IMR-90 (cell line): Measurements from ENCODE around the gene RPTOR. TPM values are rescaled to one million over a fixed set of nuclear protein-coding genes. Genes with fewer than 3 reads are reported as not detected.

ENCODE experiments used
- ATAC-seq: fragments of 200-7000 bp; cut with Tn5 transposase; 2 replicates; pipeline ENCODE4 v1.9.1; 2020; ENCODE audit warnings: low read depth, mild to moderate bottlenecking, moderate library complexity
- BruUV-seq: library from RNA; stranded (reverse); fragments of 400-500 nt; replicated peaks from 2 replicates; lab custom pipeline; 2021; lab: Mats Ljungman, UMichigan
- CTCF ChIA-PET: fragments of 300-600 bp; formaldehyde crosslinking; extraction: SDS; loops from one replicate; lab custom pipeline; 2021; ENCODE audit warnings: antibody characterized with exemption; lab: Yijun Ruan, JAX
- POLR2A ChIA-PET: fragments of 300-600 bp; sonication (Branson Sonifier 250); formaldehyde crosslinking; loops from one replicate; lab custom pipeline; 2022; ENCODE audit warnings: antibody characterized with exemption; ENCODE audit not compliant: unreplicated experiment; lab: Charles Lee
- DNase-seq: peaks from one replicate; pipeline ENCODE4 v3.0.0; 2013
- H2AFZ ChIP-seq: replicated peaks from 2 replicates; pipeline ENCODE3; 2013; ENCODE audit warnings: low read length, mild to moderate bottlenecking; ENCODE audit not compliant: poor library complexity
- H2AK5ac ChIP-seq: 2 replicates; pipeline ENCODE4 v1.6.1; 2013; ENCODE audit warnings: low read depth, low read length, inconsistent platforms
- H2AK9ac ChIP-seq: replicated peaks from 2 replicates; pipeline ENCODE3; 2013; ENCODE audit warnings: mild to moderate bottlenecking, low read depth, low read length, moderate library complexity; ENCODE audit not compliant: poor library complexity
- H2BK120ac ChIP-seq: 2 replicates; pipeline ENCODE4 v1.6.1; 2013; ENCODE audit warnings: low read depth, low read length, inconsistent platforms
- H2BK15ac ChIP-seq: 3 replicates; pipeline ENCODE4 v1.6.1; 2013; ENCODE audit warnings: low read depth, low read length, inconsistent platforms
- H2BK20ac ChIP-seq: 2 replicates; pipeline ENCODE4 v1.6.1; 2013; ENCODE audit warnings: low read depth, mild to moderate bottlenecking, inconsistent platforms, low read length, moderate library complexity
- H2BK5ac ChIP-seq: 2 replicates; pipeline ENCODE4 v1.6.1; 2013; ENCODE audit warnings: mild to moderate bottlenecking, low read depth, low read length, inconsistent platforms; ENCODE audit not compliant: poor library complexity, severe bottlenecking
- H3K14ac ChIP-seq: replicated peaks from 2 replicates; pipeline ENCODE4 v1.6.1; 2013; ENCODE audit warnings: low read depth, low read length, inconsistent platforms
- H3K18ac ChIP-seq: 2 replicates; pipeline ENCODE4 v1.6.1; 2013; ENCODE audit warnings: low read depth, low read length, control low read depth
- H3K23ac ChIP-seq: 2 replicates; pipeline ENCODE4 v1.6.1; 2013; ENCODE audit warnings: low read depth, low read length, inconsistent platforms
- H3K27ac ChIP-seq: 2 replicates; pipeline ENCODE4 v1.5.1; 2013; ENCODE audit warnings: mild to moderate bottlenecking, control low read depth, low read length; ENCODE audit not compliant: insufficient read depth
- H3K27me3 ChIP-seq: 2 replicates; pipeline ENCODE4 v1.6.1; 2013; ENCODE audit warnings: low read length; ENCODE audit not compliant: control insufficient read depth, insufficient read depth
- H3K36me3 ChIP-seq: 2 replicates; pipeline ENCODE4 v1.6.1; 2013; ENCODE audit warnings: low read length, mixed read lengths; ENCODE audit not compliant: control insufficient read depth, insufficient read depth
- H3K4ac ChIP-seq: 2 replicates; pipeline ENCODE4 v1.6.1; 2013; ENCODE audit warnings: low read depth, low read length, inconsistent platforms
- H3K4me1 ChIP-seq: 2 replicates; pipeline ENCODE4 v1.6.1; 2013; ENCODE audit warnings: low read length, mixed read lengths; ENCODE audit not compliant: control insufficient read depth, insufficient read depth
- H3K4me2 ChIP-seq: 2 replicates; pipeline ENCODE4 v1.6.1; 2013; ENCODE audit warnings: low read depth, mild to moderate bottlenecking, control low read depth, low read length, moderate library complexity
- H3K4me3 ChIP-seq: 2 replicates; pipeline ENCODE4 v1.5.1; 2013; ENCODE audit warnings: low read depth, mild to moderate bottlenecking, control low read depth, low read length, moderate library complexity; ENCODE audit not compliant: insufficient read depth
- H3K56ac ChIP-seq: 2 replicates; pipeline ENCODE4 v1.6.1; 2013; ENCODE audit warnings: low read length, inconsistent platforms; ENCODE audit not compliant: insufficient read depth; ENCODE audit errors: extremely low read depth
- H3K79me1 ChIP-seq, 2 experiments: 2 replicates each; pipeline ENCODE4 v1.6.1; 2013; ENCODE audit warnings: low read length in 2 of 2, inconsistent platforms in 1 of 2, low read depth in 1 of 2
- H3K9ac ChIP-seq: 2 replicates; pipeline ENCODE4 v1.6.1; 2013; ENCODE audit warnings: low read depth, low read length, control low read depth
- H3K9me1 ChIP-seq: 2 replicates; pipeline ENCODE4 v1.6.1; 2013; ENCODE audit warnings: low read length, inconsistent platforms; ENCODE audit not compliant: insufficient read depth
- H3K9me3 ChIP-seq: 2 replicates; pipeline ENCODE4 v1.6.1; 2013; ENCODE audit warnings: low read length; ENCODE audit not compliant: control insufficient read depth, insufficient read depth
- H4K20me1 ChIP-seq: 2 replicates; pipeline ENCODE4 v1.6.1; 2013; ENCODE audit warnings: low read length, inconsistent platforms; ENCODE audit not compliant: insufficient read depth
- H4K5ac ChIP-seq: 2 replicates; pipeline ENCODE4 v1.6.1; 2013; ENCODE audit warnings: mild to moderate bottlenecking, low read depth, low read length, control low read depth
- H4K8ac ChIP-seq, 2 experiments: 2 replicates each; pipeline ENCODE4 v1.6.1; 2013; ENCODE audit warnings: low read depth in 2 of 2, low read length in 2 of 2, control low read depth in 1 of 2, inconsistent platforms in 1 of 2
- H4K91ac ChIP-seq: 2 replicates; pipeline ENCODE4 v1.6.1; 2013; ENCODE audit warnings: low read depth, low read length, inconsistent platforms; ENCODE audit not compliant: insufficient read depth
- CEBPB ChIP-seq: IDR thresholded peaks from 2 replicates; pipeline ENCODE4 v1.6.1; 2012; ENCODE audit warnings: low read depth, low read length, improper control_type of control experiment
- CTCF ChIP-seq: conservative IDR thresholded peaks from 2 replicates; pipeline ENCODE4 v1.5.1; 2012; ENCODE audit warnings: mild to moderate bottlenecking, low read depth, low read length, improper control_type of control experiment
- ELK1 ChIP-seq: fragments of 150-350 bp; IDR thresholded peaks from 2 replicates; pipeline ENCODE4 v1.6.1; 2016; ENCODE audit warnings: low read depth, mild to moderate bottlenecking, low read length, moderate library complexity, borderline replicate concordance
- FOS ChIP-seq: fragments of 150-350 bp; IDR thresholded peaks from 2 replicates; pipeline ENCODE4 v1.6.1; 2016; ENCODE audit warnings: low read depth, low read length
- MAFK ChIP-seq: IDR thresholded peaks from 2 replicates; pipeline ENCODE4 v1.6.1; 2012; ENCODE audit warnings: low read depth, low read length, improper control_type of control experiment
- MAZ ChIP-seq: IDR thresholded peaks from 2 replicates; pipeline ENCODE4 v1.6.1; 2012; ENCODE audit warnings: low read depth, mild to moderate bottlenecking, low read length, improper control_type of control experiment, moderate library complexity, borderline replicate concordance
- RAD21 ChIP-seq: IDR thresholded peaks from 2 replicates; pipeline ENCODE4 v1.6.1; 2012; ENCODE audit warnings: low read length, improper control_type of control experiment
- RCOR1 ChIP-seq: IDR thresholded peaks from 2 replicates; pipeline ENCODE4 v1.6.1; 2012; ENCODE audit warnings: mild to moderate bottlenecking, low read length, improper control_type of control experiment; ENCODE audit not compliant: insufficient replicate concordance
- SMC3 ChIP-seq: fragments of 150-350 bp; IDR thresholded peaks from 2 replicates; pipeline ENCODE4 v1.6.1; 2016; ENCODE audit warnings: low read depth, mild to moderate bottlenecking, antibody characterized with exemption, low read length, moderate library complexity
- USF2 ChIP-seq: fragments of 150-350 bp; IDR thresholded peaks from 2 replicates; pipeline ENCODE4 v1.6.1; 2017; ENCODE audit warnings: mild to moderate bottlenecking, antibody characterized with exemption, low read length, low read depth
- WGBS, 2 experiments: methylation state at CpG; one replicate each; pipeline versions ENCODE4 v1.1.5 to v1.1.7; 2013; ENCODE audit warnings: missing lambda C conversion rate in 2 of 2; ENCODE audit not compliant: insufficient read length in 1 of 2; ENCODE audit errors: extremely low coverage in 2 of 2; 5-methylcytosine and 5-hydroxymethylcytosine counted together
- dilution Hi-C: fragments of 300-500 bp; cut with HindIII; formaldehyde crosslinking; loops from one replicate; pipeline ENCODE4 v1.14.3; 2018; ENCODE audit warnings: low sequenced_read_pairs; ENCODE audit not compliant: unreplicated experiment
- in situ Hi-C: fragments of 300-500 bp; cut with MboI; formaldehyde crosslinking; loops from 3 replicates; pipeline ENCODE4 v1.14.3; 2019; ENCODE audit warnings: low sequenced_read_pairs, inconsistent platforms, mixed read lengths
- intact Hi-C: fragments of 100-400 bp; cut with micrococcal nuclease; formaldehyde crosslinking; loops from 2 replicates; pipeline ENCODE4 v1.10.0; 2022
- polyA plus RNA-seq, 3 experiments: library from polyadenylated mRNA; depleted of rRNA; stranded (reverse); fragments of >200 nt; gene quantifications; 2 replicates each; pipeline ENCODE4 v1.2.3, GENCODE V29; 2012; ENCODE audit warnings: low replicate concordance in 1 of 3
- total RNA-seq: library from RNA; depleted of rRNA; stranded (reverse); fragments of >200 nt; gene quantifications from 2 replicates; pipeline ENCODE4 v1.2.3, GENCODE V29; 2012

The RPTOR gene
- total and polyA plus RNA-seq, 2 of the 4 experiments (the other 2 are of a cell fraction): 10.8 to 14.7 TPM

DNA sequence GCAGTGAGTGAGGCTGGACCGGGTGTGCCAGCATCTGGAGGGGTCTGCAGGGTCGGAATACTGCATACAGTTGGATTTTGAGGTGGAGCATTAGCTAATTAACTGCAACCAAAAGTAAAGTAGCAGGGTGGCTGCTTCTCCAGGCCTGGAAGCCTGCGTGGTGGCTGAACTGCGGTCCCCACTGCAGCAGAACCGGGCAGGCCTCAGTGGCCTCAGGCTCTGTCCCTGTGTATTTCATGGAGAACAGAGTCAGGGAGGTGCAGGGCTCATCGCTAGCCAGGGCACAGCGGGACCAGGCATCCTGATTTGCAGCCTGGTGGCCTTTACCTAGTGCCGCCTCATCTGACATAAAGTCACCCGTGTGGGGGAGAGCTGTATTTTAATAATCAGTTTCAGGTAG, 131.9 kb downstream of the RPTOR start:
- no peak overlapping the region for H2BK120ac ChIP-seq
- H3K56ac ChIP-seq: no peak overlapping the region
- no peak overlapping the region for H3K4me3 ChIP-seq
- H3K4ac ChIP-seq: peak overlapping the region; percentile 13; the same call in 1 of the 2 replicates
- peaks cover 17% of the 10 kb centered on the region for H3K9me1 ChIP-seq
- no peak overlapping the region for H3K9ac ChIP-seq
- ATAC-seq: no peak
- 0 out of 4 replicates have a peak overlapping the region, but pooled peaks of 1 of the 2 experiments have one; percentile 7 for H4K8ac ChIP-seq
- intact Hi-C loops: loop anchor here (10.0 kb wide), 1 partner anchor 218 kb away; no protein-coding TSS in a partner anchor
- 0 out of 3 replicates have a peak overlapping the region, but pooled peaks have one; percentile 1 for H2BK15ac ChIP-seq
- ChIA-PET POLR2A (no interaction called here), CTCF (interaction anchor here (0.7 kb wide), 1 partner anchor 53 kb away, joined by 3 read pairs; no protein-coding TSS in a partner anchor)
- H3K14ac ChIP-seq: no peak overlapping the region
- no peak overlapping the region for H3K4me2 ChIP-seq
- no peak for DNase-seq
- no peak overlapping the region for H3K18ac ChIP-seq
- no peaks in the 10 kb centered on the region for H3K36me3 ChIP-seq
- no peak overlapping the region for H2AK9ac ChIP-seq
- H3K79me1 ChIP-seq: peaks cover 28 to 83% of the 10 kb centered on the region in 2 experiments
- in situ Hi-C loops: no loop called here
- no peak overlapping the region for H2BK20ac ChIP-seq
- no peaks in the 10 kb centered on the region for H4K20me1 ChIP-seq
- BruUV-seq: no TSS peak
- no peak for TF ChIP-seq RCOR1
- TF ChIP-seq MAZ: no peak
- TF ChIP-seq ELK1: no peak
- TF ChIP-seq FOS: no peak
- TF ChIP-seq RAD21: no peak
- TF ChIP-seq SMC3: no peak
- TF ChIP-seq CEBPB: no peak
- no peak for TF ChIP-seq CTCF
- TF ChIP-seq USF2: no peak
- TF ChIP-seq MAFK: no peak
- H3K23ac ChIP-seq: no peak overlapping the region
- dilution Hi-C loops: no loop called here
- peak overlapping the region; percentile 68; the same call in 1 of the 2 replicates for H2AK5ac ChIP-seq
- no peak overlapping the region for H4K91ac ChIP-seq
- H3K4me1 ChIP-seq: peaks cover 14% of the 10 kb centered on the region
- H3K9me3 ChIP-seq: no peaks in the 10 kb centered on the region
- no peak overlapping the region for H2BK5ac ChIP-seq
- H3K27me3 ChIP-seq: no peaks in the 10 kb centered on the region
- H2AFZ ChIP-seq: no peak overlapping the region
- no peak overlapping the region for H4K5ac ChIP-seq
- 100% methylated on average over 3 of the region's 9 CpGs; no CpG with 5 or more reads in 1 of the 2 experiments for WGBS, 2 experiments
- no peak overlapping the region for H3K27ac ChIP-seq
